ENCODE data around the gene KRT81.
"Not testable (repeated sequence)": the region's sequence is repeated elsewhere in the genome, so short reads cannot be mapped to it uniquely, and the experiment has no call there.

Gene KRT81

DNA sequence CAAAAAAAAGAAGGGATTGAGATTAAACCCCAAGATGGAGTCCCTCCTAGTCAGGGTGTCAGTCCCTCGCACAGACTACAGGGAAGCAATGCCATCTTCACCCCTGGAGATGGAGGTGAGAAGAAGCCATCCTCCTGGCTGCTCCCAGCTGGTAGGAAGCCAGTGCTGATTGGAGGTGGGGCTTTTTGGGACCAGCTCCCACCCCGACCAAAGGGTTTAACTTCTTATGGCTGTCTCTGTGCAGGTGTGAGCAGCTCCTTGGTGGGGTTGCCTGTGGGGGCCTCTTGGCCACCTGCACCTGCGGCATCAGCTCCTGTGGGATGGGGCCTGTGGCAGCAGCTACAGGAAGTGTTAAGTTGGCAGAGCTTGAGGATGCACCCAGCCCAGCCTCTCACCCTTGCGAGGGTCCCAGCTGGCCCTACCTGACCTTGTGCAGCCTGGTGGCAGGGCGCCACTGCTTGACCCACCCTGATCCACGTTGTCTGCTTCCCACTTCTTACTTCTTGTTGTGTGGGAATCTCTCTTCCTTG, 20.7 kb downstream of the KRT81 start:
- no peak for DNase-seq

DNA sequence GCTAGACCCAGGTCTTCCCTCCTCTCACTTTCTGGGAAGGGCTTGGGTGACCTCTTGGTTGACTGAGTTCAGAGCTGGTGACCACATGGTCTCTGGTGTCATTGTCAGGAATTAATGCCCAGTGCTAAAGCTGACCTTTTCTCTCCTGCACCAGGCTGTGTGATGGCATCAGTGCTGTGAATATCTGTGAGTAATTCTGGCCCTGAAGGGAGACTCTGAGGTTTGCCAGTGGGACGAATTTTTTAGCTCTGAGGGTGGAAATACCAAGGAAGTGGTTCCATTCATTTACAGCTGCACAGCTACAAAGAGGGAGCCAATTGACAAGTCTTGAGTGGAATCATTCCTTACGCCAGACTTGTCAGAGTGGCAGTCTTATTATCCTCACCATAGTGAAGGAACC, 23.1 kb downstream of the KRT81 start:
- no peak for DNase-seq

DNA sequence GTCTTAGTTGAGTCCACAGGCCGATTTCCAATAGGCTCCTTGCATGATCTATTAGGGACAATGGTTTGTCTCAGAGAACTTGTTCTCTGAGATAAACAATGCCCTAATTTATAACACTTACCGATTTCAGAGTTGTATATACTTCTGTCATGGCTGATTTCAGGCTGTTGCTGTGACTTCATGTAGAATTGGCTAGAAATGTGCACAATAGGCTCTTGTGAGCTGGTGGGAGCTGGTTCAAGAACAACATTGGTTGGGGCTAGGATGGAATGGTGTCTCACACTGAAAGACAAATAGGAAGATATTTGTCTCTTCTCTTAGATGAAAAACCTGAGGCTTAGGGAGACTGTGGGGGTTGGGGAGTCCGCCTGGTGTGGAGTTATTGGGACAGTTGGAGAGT, 23.6 kb downstream of the KRT81 start:
- DNase-seq = no peak

DNA sequence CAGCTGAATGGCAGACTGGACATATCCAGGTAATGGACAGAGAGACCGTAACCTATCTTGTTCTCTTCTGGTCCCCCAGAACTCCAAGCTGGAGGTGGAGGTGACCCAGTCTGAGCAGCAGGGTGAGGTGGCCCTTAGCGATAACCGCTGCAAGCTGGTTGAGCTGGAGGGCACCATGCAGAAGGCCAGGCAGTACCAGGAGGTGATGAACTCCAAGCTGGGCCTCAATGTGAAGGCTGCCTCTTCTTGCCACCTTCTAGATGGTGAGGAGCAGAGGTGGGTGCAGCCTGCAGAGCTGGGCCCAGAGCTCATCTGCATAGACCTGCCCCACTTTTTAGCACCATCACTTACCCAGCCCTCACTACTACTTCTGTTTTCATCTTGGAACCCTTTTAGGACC, 24.1 kb downstream of the KRT81 start:
- no peak for DNase-seq

DNA sequence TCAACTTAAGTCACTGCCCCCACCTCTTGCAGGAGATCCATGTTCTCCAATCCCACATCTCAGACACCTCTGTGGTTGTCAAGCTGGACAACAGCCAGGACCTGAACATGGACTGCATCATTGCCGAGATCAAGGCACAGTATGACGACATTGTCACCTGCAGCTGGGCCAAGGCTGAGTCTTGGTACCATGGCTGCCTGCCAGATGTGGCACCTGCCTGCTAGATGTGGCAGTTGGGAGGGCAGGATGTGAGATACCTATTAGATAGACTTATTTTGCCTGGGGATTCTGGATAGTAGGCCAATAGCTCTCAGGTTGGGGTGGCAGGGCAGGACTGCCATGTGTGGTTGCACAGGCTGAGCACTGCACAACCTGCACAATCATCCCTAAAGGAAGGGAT, 24.8 kb downstream of the KRT81 start:
- no peak for DNase-seq

DNA sequence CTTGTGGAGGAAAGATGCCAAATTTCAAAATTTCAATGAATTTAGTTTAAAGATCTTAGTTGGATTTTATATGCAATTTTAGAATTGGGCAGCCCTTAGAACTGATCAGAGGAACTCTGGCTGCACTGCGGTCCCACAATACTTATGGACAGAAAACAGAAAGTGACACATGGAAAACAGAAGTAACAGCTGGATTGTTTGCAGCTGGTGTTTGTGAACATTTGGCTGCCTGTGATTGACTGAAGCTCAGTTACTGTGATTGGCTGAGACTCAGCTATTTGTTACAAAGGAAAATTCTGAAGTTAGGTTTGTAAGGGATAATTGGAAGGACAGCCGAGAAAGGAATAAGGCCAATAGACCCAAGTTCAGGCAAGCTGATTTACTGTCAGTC, 26.9 kb downstream of the KRT81 start:
- no peak for DNase-seq

DNA sequence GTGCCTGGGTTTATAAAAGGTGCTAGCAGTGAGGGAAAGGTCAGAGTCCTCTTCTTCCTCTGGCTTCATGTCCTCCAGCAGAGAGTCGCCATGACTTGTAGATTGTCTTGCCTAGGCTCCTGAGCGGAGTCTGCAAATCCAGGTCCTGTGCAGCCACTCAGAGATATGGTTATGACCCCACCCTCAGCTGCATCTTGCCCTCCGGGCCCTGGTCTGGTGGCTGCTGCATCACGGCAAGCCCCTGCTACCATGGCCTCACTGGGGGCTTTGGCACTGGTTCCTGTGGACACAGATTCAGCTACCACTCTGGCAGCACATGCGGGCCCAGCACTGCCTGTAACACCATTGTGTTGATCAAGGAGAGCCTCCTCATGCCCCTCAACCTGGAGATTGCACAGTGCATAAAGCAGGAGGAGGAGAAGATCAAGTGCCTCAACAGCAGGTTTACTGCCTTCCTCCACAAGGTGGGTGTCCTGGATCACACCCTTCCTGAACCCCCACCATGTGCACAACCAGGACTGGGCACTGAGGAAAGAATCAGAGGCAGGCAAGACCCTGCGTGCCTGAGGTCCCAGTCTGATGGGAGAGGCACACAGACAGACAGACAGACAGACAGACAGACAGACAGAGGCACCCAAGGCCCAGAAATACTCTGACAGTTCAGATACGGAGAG, 27.4 kb downstream of the KRT81 start:
- DNase-seq = no peak

DNA sequence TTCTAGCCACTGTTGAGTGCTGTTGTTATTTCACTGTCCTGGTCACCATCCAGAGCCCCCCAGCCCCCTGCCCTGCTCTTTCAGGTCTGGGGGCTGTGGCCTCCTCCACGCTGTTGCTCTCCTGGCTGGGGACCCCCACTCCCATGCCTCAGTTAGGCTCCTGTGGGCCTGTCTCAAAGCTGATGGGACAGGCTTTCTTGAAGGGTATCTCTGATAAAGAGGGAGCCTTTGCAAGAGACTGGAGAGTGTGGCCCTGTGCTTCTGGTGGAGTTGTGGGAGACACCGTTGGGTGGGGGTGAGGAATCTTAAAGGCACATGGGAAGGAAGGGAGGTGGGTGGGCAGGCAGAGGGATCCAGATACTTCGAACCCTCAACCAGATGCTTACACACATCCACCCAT, 29.0 kb downstream of the KRT81 start:
- DNase-seq = no peak

DNA sequence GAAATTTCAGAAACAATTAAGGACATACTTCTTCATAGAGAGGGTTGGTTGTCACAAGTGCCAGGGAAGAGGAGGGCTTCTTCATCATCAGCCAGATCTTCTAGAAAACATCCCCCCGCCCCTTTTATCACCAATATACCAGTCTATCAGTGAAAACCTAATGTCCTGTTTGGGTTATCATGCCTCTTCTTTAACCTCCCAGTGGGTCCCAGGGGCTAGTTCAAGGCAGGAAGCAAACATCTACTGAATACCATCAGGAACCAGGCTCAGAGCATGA, 30.2 kb downstream of the KRT81 start:
- no peak for DNase-seq

DNA sequence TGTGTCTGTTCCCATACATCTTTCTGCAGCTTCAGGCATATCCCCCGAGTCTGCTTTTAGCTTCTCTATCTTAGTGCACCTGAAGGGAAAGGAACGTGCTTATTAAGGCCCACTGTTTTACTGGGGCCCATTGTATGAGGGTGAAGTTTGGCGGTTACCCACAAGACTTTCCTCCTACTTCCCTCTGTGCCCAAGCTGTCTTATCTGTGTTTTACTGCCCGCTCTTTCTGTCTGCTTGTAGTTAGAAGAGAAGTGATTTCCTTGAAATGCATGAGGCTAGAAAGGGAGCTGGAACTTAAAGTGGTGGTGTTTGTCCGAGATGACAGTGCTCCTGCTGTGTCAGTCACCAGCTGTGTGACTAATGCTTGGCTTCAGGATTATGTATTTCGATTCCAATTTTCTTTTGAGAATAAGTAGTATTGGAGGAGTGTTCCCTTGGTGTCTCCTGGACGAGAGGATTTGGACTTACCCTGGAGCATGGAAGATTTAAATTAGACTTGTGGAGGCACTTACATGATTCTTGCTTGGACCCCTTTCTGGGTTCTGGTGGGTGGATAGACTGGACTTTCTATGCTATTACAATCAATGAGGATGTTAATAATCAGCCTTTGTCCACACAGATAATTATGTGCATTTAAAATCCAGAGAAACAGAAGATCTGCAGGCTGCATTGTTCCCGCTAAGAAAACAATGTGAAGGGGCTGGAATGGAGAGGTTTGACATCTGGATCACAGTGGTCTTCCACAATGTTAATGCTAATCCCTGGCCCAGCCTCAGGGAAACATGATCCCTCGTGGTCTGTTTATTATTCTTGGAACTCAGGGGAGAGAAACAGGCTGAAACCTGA, 30.8 kb downstream of the KRT81 start:
- DNase-seq = no peak

DNA sequence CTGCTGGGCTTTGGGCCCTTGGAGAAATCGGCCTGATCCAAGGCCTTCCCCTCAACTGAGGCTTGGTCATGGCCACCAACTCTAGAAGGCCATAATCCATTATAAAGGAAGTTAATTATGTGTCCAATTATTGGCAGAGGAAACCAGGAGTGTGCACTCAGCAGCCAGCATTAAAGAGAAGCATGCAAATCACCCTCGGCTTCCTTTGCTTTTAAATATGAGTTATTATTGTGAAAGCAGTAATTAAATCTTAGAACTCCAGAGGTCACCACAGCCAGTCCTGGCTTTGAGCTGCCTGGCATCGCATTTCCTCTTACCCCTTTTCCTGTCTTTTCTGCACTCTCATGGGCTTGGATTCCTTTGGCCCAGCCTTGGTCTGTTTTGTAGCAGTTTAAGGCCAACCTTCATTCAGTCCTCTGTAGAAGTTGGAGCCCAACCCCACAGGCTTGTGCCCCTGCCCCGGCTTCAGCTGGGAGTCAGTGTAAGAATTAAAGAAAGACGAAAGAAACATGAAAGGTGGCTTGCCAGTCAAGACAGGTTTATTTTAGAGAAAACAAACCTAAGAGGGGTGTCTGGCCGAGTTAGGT, 31.6 kb downstream of the KRT81 start:
- peak in 1 of 6 experiments; percentile 4 for DNase-seq

DNA sequence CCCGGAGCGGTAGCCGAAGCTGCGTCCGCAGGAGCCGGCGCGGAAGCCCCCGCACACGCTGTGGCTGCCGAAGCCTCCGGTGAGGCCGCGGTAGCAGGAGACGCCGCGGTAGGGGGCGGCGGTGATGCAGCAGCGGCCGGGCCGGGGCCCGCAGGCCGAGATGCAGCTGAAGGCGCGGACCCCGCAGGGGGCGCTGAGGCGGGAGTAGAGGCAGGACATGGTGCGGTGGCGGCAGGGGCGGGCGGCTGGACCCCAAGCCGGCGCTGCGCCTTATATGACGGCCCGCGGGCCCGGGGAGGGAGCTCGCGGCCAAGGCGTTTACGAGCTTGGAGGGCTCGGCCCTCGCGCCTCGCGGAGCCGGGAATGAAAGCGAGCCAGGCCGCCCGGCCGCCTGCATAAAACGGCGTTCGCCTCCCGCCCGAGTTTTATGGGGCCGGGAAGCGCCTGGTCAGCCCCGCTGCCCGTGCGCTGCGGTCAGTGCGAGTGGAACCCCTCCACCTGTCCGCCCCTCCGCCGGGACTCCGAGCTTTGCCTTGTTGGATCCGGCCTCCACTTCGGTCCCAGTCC, 32.9 kb downstream of the KRT81 start:
- no peak for DNase-seq

DNA sequence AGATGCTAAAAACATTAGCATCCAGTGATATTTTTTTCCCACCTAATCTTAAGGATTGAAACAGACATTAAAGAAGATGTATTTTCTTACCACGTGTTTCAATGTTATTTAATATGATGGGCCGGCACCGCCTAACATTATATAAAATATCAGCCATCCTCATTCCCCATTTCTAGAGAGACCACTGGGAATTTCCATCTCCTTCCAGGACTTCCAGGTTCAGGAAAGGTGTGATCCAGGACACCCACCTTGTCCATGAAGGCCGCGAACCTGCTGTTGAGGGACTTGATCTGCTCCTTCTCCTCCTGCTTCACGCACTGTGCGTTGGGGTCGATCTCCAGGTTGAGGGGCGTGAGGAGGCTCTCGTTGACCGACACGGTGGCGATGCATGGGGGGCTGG, 33.4 kb downstream of the KRT81 start:
- DNase-seq = not testable (repeated sequence)

DNA sequence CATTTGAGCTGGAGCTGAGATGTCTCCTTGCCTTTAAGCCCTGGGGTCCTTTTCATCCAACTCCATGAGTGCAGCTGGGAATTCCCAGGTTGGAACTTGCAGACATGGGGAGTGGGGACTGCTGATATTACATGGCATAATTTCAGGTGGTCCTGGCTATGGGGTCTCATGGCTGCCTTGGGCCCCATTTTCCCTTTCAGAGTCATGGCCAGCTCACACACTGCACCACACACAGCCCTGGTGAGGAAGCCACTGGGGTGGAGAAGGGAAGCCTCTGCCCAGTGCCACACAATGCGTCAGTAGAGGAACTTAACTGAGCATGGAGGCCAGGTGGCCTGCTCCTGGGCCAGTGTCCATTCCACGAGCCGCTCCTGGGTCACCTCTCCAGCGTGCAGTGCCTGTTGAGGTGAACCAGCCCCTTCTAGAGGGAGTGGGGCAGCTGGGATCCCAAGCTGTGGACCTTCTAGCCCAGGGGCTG, 34.2 kb downstream of the KRT81 start:
- no peak for DNase-seq

DNA sequence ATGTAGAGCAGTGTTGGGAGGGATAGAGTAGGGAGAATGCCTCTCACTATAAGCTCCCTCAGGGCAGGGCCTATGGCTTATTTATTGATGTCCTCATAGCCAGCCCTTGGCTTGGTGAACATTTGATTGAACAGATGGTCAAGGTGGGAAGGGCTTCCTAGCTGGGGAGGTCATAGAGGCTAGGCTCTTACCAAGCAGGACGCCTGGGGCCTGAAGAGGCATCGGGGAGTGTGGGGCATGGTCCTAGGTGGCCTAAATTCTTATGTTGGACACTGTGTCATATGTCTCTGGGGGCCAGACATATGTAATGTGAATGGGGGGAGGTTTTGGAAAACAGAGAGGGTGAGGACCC, 34.8 kb downstream of the KRT81 start:
- DNase-seq = no peak

DNA sequence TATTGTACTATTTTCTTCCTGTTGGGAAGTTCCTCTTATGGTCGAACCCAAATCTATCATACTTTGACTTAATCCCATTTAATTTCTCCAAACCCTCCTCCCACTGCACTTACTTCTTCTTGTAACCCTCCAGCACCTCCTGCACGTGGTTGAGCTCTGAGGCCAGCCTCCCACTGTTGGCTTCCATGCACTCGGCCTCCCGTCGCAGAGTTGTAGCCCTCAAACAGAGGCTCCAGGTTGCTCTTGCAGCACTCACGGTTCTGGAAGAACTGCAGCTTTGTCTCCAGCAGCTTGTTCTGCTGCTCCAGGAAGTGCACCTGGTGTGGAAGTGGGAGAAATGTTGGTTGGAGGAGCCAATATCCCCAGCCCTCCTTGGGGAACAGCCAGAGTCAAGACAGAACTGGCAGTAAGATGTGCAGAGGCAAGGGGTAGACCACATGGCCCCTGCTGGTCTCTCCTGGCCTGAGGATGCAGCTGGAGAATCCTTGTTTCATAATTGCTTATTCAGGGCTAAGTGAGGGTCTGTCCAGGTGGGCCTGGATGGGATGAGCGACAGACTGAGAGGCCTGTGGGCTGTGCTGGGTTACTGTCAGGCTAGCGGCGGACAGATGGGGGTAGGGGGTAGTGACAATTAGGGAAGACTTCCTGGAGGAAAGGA, 35.3 kb downstream of the KRT81 start:
- DNase-seq = no peak

DNA sequence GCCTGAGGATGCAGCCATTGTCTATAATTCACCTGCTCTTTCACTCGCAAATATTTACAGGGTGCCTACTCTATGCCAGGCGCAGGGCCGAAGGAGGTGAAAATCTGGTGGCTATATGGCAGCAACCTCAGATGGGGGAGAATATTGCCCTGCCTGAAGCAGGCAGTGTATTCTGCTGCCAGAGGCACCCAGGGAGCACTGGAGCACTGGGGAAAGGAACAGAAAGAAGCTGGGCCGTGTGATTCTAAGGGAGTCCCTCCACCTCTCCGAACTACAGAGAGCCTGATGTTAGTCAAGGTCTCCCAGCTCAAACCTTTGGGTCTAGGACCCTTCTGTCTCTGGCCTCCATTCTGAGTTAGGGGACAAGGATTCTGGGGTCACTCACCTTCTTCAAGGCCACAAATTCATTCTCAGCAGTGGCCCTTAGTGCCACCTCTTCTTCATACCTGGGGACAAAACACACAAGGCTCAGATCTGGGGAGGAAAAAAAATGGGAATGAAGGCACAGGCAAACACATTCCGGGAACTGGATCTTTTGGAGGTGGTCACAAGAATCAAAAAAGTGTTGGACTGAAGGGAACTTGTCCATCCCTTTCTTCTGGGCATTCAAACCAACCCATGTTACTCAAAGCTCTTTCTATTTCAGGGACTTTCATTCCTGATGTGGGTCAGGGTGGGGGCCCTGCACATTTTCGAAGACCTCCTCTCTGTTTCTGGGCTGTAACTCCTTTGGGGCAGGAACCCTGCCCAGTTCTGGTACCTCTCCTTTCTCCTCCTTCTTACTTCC, 36.2 kb downstream of the KRT81 start:
- DNase-seq = no peak

DNA sequence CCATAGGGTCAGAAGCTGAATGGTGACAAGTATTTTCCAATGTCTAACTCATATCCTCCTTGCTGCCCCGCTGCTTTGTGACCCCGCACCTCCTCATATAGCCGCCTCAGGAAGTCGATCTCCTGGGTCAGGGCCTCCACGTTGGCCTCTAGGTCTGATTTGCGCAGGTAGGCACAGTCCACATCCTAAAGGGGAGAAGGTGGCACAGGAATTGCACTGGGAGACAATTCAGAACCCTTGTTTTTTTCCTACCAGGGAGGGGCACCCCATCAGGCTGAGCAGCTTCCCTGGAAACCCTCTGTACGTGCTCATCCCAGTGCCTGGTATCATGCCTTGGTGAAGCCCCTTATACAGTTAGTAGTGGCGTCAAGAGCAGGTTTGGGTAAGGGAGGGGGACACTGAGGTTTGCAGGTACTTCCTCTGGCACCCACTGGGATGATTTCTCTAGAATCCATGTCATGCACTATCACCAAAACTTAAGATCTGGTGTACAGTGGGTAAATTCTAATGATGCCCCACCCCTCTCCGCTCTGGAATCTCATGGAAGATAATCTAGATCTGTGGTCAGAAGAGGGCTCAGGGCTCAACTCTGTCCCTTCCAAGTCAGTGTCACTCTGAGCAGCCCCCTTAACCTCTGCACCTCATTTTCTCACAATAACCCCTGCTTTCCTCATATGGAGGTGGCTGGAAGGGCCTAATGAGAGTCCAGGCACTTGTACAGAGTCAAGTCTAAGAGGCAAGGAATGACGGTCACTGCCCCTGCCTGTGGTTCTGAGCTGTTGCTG, 37.0 kb downstream of the KRT81 start:
- no peak for DNase-seq

DNA sequence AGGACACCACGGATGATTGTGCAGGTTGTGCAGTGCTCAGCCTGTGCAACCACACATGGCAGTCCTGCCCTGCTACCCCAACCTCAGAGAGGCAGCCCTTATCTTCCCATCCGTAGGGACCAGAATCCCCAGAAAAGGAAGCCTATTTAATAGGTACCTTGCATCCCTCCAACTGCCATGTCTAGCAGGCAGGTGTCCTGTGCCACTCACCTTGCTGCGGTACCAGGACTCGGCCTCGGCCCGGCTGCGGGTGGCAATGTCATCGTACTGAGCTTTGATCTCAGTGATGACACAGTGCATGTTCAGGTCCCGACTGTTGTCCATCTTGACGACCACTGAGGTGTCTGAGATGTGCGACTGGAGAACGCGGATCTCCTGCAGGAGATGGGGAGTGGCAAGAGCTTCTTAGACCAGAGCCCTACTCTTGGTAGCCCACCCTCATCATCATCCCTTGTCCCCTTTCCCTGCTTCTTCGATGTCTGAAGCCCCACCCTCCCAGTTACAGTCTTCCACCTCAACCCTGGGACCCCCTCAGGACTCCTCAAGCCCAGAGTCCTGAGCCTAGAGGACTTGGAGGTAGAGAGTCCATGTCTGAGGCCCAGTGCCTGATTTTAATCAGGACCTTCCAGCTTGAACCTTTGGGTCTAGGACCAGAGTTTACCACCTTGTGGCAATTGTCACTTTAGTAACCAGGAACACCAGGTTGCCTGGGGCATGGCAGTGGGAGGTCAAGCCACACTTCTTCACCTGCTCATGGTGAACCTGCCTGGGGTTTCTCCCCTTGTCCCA, 37.7 kb downstream of the KRT81 start:
- no peak for DNase-seq

DNA sequence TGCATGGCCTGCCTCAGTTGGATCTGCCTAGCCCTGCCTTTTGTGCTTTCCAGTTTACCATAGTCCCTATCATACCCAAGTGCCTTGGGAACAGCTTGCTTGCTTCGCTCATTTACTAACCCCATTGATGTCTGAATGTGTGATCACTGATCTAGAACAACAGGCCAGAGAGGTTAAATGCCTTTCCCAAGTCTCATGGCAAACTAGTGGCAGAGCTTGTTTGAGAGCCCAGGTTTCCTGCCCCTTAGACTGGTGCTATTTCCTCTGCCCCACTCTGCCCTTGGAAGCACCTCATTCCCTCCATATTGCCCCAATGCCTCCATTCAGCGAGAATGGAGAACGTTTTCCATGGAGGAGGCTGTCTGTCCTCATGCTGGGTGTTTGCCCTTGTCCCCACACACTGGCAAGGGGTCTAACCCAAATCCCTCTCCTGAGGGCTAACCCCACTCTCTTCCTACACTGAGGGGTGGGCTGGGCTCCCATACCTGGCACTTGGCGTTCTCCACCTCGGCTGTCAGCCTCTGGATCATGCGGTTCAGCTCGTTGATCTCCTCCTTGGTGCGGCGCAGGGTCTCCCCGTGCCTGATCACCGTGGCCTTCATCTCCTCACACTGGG, 38.5 kb downstream of the KRT81 start:
- no peak for DNase-seq

All from stimulated activated naive CD4-positive, alpha-beta T cell (primary cell).